Mucosa of rectum (tissue), 2 donors: ENCODE measurements around the gene ZBTB46.
"Not testable (repeated sequence)": the region's sequence is repeated elsewhere in the genome, so short reads cannot be mapped to it uniquely, and the experiment has no call there.

Experiments used
- H3K27ac ChIP-seq, 2 donors: one replicate each; pipeline ENCODE4 v1.7.0; 2013; ENCODE audit warnings: inconsistent platforms in 2 of 2, low read depth in 2 of 2, low read length in 2 of 2
- H3K27me3 ChIP-seq, 2 donors: one replicate each; pipeline ENCODE4 v1.7.0; 2013; ENCODE audit warnings: low read length in 2 of 2; ENCODE audit not compliant: control insufficient read depth in 2 of 2, insufficient read depth in 2 of 2
- H3K36me3 ChIP-seq, 2 donors: one replicate each; pipeline ENCODE4 v1.7.0; 2013; ENCODE audit warnings: low read length in 2 of 2; ENCODE audit not compliant: control insufficient read depth in 2 of 2, insufficient read depth in 2 of 2
- H3K4me1 ChIP-seq, 2 donors: one replicate each; pipeline ENCODE4 v1.7.0; 2013; ENCODE audit warnings: low read length in 2 of 2, mild to moderate bottlenecking in 1 of 2; ENCODE audit not compliant: control insufficient read depth in 2 of 2, insufficient read depth in 2 of 2
- H3K4me3 ChIP-seq, 2 donors: one replicate each; pipeline ENCODE4 v1.7.0; 2013; ENCODE audit warnings: low read length in 2 of 2
- H3K9ac ChIP-seq, 2 donors: one replicate each; pipeline ENCODE4 v1.7.0; 2013; ENCODE audit warnings: low read length in 2 of 2, low read depth in 1 of 2, mild to moderate bottlenecking in 1 of 2
- H3K9me3 ChIP-seq, 2 donors: one replicate each; pipeline ENCODE4 v1.7.0; 2013; ENCODE audit warnings: low read length in 2 of 2; ENCODE audit not compliant: control insufficient read depth in 2 of 2
- donor health status: healthy.
- donor health status: Normal muscosa, but diverticular disease.

Gene ZBTB46

GRCh38 chr20:63802469-63803240 is 28.4 kb downstream of the ZBTB46 start:
- Histone ChIP-seq H3K27ac (no peak overlapping the region), H3K4me1 (no peaks in the 10 kb centered on the region), H3K36me3 (no peaks in the 10 kb centered on the region), H3K4me3 (no peak overlapping the region), H3K27me3 (no peaks in the 10 kb centered on the region), H3K9me3 (no peaks in the 10 kb centered on the region), H3K9ac (no peak overlapping the region)

GRCh38 chr20:63801174-63801573 is 29.9 kb downstream of the ZBTB46 start:
- H3K9me3 ChIP-seq, H3K27me3 ChIP-seq, H3K36me3 ChIP-seq, H3K4me3 ChIP-seq, H3K27ac ChIP-seq, H3K9ac ChIP-seq, H3K4me1 ChIP-seq: not testable (repeated sequence)

GRCh38 chr20:63800411-63800810 is 30.7 kb downstream of the ZBTB46 start:
- H3K4me3 ChIP-seq, H3K9ac ChIP-seq, H3K4me1 ChIP-seq, H3K27ac ChIP-seq, H3K27me3 ChIP-seq, H3K9me3 ChIP-seq, H3K36me3 ChIP-seq: not testable (repeated sequence)

GRCh38 chr20:63799127-63799526 is 31.9 kb downstream of the ZBTB46 start:
- not testable (repeated sequence) for H3K4me3 ChIP-seq, H3K27ac ChIP-seq, H3K4me1 ChIP-seq, H3K36me3 ChIP-seq, H3K9me3 ChIP-seq, H3K27me3 ChIP-seq, H3K9ac ChIP-seq

DNA sequence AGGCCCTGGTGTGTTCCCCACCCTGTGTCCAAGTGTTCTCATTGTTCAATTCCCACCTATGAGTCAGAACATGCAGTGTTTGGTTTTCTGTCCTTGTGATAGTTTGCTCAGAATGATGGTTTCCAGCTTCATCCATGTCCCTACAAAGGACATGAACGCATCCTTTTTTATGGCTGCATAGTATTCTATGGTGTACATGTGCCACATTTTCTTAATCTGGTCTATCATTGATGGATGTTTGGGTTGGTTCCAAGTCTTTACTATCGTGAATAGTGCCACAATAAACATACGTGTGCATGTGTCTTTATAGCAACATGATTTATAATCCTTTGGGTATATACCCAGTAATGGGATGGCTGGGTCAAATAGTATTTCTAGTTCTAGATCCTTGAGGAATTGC is 33.9 kb downstream of the ZBTB46 start:
- H3K4me3 ChIP-seq, H3K27ac ChIP-seq, H3K36me3 ChIP-seq, H3K9ac ChIP-seq, H3K27me3 ChIP-seq, H3K4me1 ChIP-seq, H3K9me3 ChIP-seq: not testable (repeated sequence)

- Histone ChIP-seq H3K27me3 (peaks cover 0 to 3% of the 10 kb centered on the region in 2 donors), H3K4me3 (no peak overlapping the region), H3K4me1 (no peaks in the 10 kb centered on the region), H3K9me3 (no peaks in the 10 kb centered on the region), H3K9ac (no peak overlapping the region), H3K36me3 (no peaks in the 10 kb centered on the region), H3K27ac (no peak overlapping the region)
Observed at GRCh38 chr20:63795178-63795830, 35.8 kb downstream of the ZBTB46 start.

- Histone ChIP-seq H3K36me3 (no peaks in the 10 kb centered on the region), H3K9me3 (no peaks in the 10 kb centered on the region), H3K4me1 (no peaks in the 10 kb centered on the region), H3K27me3 (peaks cover 0 to 3% of the 10 kb centered on the region in 2 donors), H3K4me3 (no peak overlapping the region), H3K9ac (no peak overlapping the region), H3K27ac (no peak overlapping the region)
Observed at GRCh38 chr20:63794614-63795013, 36.5 kb downstream of the ZBTB46 start.

DNA sequence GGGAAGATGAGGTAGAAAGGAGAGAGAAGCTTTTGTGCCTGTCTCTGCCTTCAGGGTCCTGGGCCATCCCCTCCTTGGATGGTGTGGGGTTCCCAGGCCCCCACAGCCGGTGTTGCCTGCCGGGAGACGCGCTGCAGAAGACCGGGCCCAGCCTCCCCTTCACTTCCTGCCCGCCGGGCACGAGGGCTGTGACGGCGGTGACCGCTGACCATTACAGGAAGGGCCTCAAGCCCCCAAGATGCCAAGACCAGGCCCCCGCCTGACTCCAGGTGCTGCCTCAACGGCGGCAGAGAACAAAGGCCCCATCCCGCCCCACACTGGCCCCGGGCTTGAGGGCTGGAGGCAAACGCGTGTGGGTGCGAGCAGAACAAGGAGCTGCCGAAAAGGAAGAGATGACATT is 38.2 kb downstream of the ZBTB46 start:
- Histone ChIP-seq H3K4me1 (no peaks in the 10 kb centered on the region), H3K4me3 (no peak overlapping the region), H3K9me3 (no peaks in the 10 kb centered on the region), H3K27ac (no peak overlapping the region), H3K9ac (no peak overlapping the region), H3K36me3 (peaks cover 0 to 1% of the 10 kb centered on the region in 2 donors), H3K27me3 (peaks cover 0 to 3% of the 10 kb centered on the region in 2 donors)

- Histone ChIP-seq H3K9me3 (no peaks in the 10 kb centered on the region), H3K36me3 (peaks cover 0 to 1% of the 10 kb centered on the region in 2 donors), H3K4me1 (no peaks in the 10 kb centered on the region), H3K4me3 (no peak overlapping the region), H3K9ac (no peak overlapping the region), H3K27me3 (peaks cover 0 to 3% of the 10 kb centered on the region in 2 donors), H3K27ac (no peak overlapping the region)
Observed at GRCh38 chr20:63791497-63792156, 39.4 kb downstream of the ZBTB46 start.

- H3K36me3 ChIP-seq, result peaks cover 0 to 1% of the 10 kb centered on the region in 2 donors
- H3K4me1 ChIP-seq, result no peaks in the 10 kb centered on the region
- no peak overlapping the region for H3K4me3 ChIP-seq
- no peaks in the 10 kb centered on the region for H3K9me3 ChIP-seq
- H3K27ac ChIP-seq, result no peak overlapping the region
- no peak overlapping the region for H3K9ac ChIP-seq
- H3K27me3 ChIP-seq, result peaks cover 0 to 3% of the 10 kb centered on the region in 2 donors
Observed at GRCh38 chr20:63790572-63791168, 40.4 kb downstream of the ZBTB46 start.
